HG02938 (cell line): ENCODE results near the gene F5.
"Not testable (repeated sequence)": the region's sequence is repeated elsewhere in the genome, so short reads cannot be mapped to it uniquely, and the experiment has no call there.

Source experiments
- ATAC-seq: cut with Tn5 transposase; IDR thresholded peaks from one replicate; pipeline ENCODE4 v1.9.1; 2021; ENCODE audit warnings: mild to moderate bottlenecking, moderate library complexity; ENCODE audit not compliant: unreplicated experiment

F5 gene

DNA sequence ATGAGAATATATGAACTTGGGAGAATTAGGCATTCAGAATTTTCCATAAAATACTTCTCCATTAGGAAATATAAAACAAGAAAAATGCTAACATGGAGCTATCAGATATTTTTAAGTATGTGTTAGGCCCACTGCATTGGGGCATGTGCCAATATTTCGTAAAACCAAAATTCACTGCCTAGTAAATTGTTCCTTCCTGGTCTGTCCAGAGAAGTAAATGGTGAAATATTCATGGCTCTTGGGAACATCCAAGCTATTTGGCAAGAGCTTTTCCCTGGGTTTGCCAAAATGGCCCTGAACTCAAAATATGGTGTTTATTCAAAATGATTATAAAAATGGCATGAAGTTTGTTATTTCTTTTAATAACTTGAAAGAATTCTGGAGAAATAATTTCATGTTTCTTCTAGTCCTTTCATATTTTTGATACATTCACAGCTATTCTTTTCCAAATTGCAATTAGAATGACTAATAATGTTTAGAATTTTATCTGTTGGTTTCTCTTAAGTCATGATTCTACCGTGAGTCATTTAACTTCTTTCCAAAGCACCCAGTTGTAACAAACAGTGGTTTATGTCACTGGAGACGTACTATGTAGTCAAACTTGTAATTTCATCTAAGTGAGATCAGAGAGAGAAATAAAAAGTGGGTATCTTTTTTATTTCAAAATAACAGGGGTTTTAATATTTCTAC, 74.8 kb downstream of the F5 start:
- no peak for ATAC-seq

DNA sequence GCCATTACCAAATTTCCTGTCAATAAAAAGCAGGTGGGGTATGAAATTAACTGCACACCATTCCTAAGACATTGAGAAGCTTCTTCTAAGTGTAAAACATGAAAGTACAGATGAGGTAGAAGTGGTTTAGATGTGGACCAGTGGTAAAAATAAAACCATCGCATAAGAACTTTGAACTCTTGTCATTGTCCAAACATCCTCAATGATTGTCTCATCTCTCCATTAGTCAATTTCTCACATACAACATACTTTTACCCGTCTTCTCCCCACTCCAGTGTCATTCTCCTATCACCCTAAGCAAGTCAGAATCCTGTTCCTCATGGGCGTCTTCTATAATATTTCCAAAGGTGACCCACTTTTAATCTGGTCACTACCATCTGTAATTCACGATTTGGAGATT, 76.2 kb downstream of the F5 start:
- ATAC-seq: no peak

DNA sequence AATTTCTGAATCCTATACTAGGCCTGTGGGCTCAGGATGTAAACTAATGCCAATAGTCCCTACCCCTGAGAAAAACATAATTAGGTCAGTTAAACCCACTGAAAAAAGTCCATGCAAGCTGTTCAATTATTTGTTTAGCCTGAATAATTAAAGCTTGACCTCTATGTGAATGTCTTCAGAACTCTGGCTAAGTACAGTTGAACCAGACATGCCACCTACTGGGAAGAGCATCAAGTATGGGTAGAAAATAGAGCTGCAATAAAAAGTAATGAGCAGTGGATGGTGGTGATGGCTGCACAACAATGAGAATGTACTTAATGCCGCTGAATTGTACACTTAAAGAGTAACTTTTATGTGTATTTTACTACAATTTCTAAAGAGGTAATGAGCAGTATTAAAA, 76.9 kb downstream of the F5 start:
- no peak for ATAC-seq

DNA sequence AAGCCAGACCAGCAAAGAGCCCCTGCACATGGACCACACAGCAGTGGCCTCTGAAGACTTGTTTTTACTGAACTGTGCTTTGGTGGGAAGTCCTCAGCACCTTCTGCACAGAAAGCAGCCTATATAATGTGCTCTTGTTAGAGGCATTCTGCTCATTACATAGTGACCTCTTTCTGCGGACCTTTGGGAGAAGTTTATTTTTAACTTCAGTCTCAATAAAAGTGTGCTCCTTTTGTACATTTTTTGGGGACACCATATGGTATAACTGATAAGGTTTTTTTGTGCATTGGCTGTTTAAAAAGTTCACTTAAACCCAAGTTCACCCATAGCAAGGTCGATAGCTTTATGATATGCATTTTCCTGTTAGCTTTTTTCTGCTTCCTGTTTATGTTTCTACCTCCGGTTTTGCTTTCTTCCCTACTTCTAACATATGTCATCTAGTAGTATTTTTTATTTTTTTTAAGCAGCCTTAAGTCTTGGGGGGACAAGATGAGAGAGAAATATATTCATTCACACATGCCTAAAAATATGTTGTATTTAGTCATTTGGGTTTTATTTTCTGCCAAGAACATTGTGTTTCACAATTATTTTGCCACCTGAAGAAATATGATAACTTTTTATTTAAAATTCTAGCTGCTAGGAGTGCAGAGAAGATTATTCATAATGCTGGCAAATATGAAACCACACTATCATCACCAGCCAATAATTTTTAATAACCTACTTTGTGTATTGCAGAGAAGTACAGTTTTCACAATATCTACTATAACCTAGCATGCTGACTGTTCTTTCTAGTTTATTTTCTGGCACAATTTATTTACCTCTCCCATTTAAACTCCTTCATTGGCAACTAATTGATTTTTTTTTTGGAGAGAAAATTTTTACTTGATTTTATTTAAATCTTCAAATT, 77.6 kb downstream of the F5 start:
- no peak for ATAC-seq

DNA sequence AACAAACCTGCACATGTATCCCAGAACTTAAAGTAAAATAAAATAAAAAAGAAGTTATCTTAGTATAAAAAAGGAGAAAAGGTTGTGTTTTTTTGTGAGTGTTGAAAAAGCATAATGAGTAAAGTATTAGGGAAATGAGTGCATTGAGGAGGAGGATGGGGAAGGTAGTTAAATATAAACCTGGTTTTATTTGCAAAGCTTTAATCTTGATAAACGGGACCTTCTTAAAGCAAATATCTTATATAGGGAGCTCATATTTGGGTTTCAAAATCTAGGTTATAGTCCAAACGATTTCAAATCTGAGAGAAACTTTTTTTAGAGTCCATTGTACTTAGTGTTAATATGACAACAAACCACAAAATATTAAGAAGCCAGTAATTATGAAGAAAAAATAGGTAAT, 78.9 kb downstream of the F5 start:
- no peak for ATAC-seq

DNA sequence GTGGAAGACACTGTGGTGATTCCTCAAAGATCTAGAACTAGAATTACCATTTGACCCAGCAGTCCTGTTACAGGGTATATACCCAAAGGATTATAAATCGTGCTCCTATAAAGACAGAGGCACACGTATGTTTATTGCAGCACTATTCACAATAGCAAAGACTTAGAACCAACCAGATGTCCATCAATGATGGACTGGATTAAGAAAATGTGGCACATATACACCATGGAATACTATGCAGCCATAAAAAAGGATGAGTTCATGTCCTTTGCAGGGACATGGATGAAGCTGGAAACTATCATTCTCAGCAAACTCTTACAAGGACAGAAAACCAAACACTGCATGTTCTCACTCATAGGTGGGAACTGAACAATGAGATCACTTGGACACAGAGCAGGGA, 82.7 kb downstream of the F5 start:
- not testable (repeated sequence) for ATAC-seq

DNA sequence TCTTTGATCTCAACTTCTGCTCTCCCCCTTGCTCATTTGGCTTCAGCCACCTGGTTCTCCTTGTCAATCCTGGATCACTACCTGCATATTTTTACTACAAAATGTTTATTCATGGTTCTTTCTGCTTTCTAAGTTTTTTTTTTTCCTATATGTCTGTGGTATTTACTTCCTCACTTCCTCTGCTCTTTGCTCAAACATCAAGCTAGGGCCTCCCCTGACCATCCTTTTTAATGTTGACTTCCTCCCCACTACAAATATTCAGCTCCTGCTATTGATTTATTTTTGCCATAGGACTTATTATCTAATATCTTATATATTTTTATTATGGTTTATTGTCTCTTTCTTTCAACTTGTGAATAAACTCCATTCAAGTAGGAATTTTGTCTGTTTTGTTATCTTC, 86.5 kb downstream of the F5 start:
- ATAC-seq: no peak

DNA sequence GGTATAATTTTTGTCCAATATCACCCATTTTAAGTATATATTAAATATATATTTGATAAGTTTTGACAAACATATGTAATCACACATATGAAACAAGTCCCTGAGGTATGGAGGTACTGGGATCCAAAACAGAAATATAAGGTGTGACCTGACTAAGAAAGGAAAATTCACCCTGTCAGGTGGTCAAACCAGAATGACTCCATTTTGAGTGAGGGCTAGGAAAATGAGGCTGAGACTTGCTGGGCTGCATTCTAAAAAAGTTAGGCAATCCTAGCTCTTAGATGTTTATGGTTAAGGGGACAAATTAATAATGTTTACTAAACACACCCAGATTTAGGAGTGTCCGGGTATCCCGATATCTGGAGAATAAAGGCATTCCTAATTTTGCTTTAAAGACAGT, 89.0 kb downstream of the F5 start:
- no peak for ATAC-seq

DNA sequence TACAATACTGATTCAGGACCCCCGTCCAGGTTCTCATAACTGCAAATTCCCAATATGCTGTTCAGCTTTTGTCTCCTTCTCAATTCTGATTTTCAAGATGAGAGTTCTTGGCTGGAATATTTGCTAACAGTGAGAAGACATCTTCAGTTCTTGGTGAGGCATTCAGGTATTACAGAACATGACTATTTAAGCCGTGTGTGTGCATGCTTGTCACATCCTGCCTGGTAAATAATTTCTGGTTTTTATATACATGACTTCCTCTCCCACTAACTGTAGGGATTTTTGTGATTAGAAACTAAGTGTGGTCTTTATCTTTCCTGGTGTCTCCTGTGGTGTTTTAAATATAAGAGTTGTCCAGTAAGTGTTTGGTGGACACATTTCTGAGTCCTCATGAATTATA, 90.4 kb downstream of the F5 start:
- no peak for ATAC-seq

DNA sequence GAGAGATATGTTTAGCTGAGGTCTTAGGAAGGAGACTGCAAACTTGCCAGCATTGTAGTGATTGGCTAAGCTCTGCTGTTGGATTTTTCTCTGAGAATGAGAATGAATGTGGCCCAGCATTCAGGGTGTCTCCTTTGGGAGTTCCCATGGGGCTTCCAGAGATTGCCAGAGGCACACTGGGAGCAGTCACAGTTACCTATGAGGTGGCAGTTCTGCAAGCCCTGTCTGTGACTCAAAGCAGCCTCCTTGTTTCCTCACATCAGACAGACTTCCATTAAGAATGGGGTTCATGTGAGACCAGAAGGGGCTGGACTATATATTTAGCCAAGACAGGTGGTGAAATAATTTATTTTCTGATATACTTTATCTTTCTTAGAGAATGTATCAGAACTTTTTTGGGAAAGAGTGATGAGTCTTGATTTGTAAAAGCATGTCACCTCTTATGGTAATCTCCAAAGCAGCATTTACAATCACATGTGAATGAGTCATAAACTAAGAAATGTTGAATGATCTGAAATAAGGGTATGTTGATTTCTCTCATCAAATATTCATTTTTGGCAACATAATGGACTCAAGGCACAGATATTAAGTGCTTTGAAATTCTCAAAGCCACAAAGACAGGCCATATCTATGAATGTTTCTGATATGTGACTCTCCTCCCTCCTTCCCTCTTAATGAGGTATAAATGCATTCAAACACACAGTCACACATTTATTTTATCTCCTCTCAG, 91.1 kb downstream of the F5 start:
- no peak for ATAC-seq

DNA sequence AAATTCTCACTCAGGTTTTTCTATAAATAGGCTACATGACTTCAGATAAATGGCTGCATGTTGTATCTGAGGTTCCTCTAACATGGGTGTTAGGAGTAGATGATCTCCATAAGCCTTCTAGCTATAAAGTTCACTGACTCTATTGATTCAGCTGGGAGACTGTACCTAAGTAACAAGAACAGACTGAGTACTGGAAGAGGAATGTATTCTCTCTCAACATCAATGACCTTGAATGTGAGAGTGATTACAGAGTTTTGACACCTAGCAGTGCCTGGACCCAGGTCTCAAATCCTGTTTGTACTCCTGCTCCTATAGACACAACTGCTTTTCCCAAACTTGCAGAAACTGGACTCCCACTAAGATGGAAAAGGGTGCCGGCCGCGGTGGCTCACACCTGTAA, 91.9 kb downstream of the F5 start:
- no peak for ATAC-seq

DNA sequence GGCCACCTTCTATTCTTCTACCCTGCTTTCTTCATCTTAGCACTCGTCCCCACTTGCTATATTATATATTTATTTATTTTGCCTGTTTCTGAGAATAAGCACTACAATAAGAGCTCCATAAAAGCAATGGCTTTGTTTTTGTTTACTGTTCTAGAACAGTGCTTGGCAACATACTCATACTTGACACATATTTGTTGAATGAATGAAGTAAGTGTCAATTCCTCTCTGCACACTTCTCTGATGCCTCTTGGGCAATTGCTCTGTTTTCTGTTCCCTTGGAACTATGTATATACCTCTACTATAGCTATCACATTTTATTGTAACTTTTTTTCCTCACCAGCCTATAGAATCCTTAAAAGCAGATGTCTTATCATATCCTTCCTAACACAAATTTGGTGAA, 93.0 kb downstream of the F5 start:
- no peak for ATAC-seq

DNA sequence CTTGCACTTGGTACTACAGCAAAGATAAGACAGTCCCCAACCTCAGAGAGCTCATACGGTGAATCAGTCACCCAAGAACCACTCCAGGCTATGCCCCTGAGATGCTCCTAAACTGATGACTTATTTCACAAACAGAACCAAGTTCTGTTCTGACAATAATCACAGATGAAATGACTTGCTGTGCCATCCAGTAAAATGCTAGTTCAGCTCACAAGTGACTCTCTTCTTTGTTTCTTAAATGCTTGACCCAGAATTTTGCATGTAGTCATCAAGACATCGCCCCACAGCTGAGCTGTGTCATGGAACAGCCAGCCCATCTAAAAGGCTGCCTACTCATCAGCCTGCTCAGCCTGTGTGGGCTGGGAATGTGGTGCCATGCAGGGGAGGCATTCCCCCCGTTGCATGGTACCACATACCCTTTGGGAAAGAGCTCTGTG, 94.4 kb downstream of the F5 start:
- ATAC-seq: peak; percentile 70

DNA sequence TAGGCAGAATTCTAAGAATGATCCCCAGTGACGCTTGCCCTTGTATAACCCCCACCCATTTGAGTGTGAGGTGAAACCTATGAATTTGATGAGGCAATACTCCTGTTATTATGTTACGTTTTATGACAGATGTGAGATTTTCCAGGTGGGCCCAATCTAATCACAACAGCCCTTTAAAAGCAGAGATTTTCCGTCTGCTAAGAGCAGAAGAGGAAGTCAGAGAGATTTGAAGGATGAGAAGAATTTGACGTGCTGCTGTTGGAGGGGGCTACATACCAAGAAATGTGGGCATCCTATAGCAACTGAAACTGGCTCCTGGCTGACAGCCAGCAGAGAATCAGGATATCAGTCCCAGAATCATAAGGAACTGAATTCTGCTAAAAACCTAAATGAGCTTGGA, 98.1 kb downstream of the F5 start:
- ATAC-seq: no peak

DNA sequence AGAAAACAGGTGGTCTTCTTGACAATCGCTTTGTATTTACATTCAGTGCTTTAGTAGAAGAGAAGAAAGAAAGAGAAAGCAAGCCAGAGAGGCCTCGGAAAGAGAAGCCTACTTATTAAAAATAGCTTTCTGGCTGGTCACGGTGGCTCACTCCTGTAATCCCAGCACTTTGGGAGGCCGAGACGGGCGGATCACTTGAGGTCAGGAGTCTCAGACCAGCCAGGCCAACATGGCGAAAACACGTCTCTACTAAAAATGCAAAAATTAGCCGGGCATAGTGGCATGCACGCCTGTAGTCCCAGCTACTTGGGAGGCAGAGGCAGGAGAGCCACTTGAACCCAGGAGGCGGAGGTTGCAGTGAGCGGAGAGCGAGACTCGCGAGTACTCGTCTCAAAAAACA, 98.7 kb downstream of the F5 start:
- no peak for ATAC-seq

DNA sequence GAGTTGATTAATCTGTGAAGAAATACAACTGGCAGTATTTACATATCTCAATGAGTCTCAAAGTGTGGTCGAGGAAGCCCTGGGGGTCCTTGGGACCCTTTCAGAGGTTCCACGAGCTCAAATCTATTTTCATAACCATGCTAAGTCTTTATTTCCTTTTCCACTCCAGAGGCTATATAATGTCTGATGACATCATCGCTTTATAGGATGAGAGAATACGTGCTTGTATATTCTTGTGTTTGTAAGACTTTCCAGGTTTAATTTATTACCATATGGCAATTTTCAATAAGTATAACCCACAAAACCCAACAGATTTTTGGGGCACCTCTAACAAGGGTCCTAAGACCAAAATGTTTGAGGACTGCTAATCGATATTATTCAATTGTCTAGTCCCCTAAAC, 99.1 kb downstream of the F5 start:
- ATAC-seq: no peak

DNA sequence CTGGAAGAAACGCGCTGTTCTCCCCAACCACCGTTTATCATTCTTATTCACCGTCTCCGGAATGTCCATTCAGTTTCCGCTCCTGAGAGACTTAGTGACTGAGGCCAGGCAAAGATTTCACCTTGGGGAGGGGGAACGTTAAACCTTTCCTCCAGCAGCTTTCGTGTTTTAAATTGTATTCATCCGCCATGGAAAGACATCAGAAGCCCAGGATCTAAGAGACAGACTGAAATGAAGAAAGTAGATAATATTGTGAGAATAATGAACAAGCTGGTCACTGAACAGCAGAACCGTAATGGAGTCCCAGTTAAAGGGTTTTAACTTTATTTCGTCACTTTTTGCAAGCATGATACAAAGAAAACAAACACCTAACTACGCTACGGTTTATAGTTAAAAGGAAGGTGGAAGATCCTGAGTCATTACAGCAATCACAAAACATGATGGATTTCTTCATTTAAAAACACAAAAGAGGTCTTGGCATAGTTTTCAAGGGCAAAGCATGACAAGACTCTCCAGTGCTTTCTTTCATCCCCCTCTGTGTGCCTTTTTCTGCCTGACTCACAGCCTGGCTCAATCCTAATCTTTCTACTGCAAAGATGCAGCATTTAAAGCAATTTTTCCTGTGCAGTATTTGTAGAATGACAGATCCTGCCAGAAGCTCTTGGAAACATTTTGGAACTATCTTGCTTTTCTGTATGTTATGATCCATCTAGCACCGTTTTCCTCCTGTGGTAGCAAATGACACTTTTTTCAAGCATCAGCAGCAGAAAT, 99.8 kb downstream of the F5 start:
- no peak for ATAC-seq

DNA sequence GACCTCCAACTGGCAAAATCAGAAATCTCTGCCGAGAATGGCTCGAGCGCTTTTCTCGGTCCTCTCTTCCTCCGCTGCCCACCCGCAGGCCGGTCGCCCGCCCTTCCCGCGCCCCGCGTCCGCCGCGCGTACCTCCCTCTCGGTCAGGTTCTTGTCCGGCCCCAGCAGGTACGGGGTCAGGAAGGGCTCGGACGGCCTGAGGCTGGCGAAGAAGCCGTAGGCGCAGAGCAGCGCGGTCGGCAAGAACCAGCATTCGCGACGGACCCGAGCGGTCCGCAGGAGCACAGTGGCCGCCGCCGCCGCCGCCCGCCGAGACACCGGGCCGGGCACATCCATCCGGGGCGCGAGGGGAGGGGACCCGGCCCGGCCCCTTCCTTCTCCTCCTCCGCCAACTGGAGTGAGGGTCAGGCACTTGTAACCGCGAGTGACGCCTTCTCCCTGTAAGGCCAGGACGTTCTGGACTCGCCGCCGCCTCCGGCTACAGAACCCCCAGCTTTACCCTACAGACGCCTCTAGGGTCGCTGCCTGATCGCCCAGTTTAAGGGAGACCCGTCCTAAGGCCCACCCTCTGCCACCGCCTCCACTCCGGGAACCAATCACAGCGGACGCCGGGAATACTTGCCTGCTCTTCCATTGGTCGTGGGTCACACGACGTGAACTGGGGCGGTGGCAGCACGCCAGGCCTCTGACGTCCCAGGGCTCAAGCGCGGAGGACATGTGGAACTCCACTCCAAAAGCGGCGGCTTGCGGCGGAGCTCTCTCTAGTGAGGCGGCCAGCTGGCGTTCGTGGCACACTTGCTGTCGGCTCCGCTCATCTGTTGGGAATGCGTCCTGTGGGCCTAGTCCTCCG, 100.6 kb downstream of the F5 start, which contains the start of gene SLC19A2:
SLC19A2 (minus strand) TSS at position 514 of the 850 bp plus-strand sequence; CDS start at position 336, 178 bp downstream.
- peak; percentile 98 for ATAC-seq

DNA sequence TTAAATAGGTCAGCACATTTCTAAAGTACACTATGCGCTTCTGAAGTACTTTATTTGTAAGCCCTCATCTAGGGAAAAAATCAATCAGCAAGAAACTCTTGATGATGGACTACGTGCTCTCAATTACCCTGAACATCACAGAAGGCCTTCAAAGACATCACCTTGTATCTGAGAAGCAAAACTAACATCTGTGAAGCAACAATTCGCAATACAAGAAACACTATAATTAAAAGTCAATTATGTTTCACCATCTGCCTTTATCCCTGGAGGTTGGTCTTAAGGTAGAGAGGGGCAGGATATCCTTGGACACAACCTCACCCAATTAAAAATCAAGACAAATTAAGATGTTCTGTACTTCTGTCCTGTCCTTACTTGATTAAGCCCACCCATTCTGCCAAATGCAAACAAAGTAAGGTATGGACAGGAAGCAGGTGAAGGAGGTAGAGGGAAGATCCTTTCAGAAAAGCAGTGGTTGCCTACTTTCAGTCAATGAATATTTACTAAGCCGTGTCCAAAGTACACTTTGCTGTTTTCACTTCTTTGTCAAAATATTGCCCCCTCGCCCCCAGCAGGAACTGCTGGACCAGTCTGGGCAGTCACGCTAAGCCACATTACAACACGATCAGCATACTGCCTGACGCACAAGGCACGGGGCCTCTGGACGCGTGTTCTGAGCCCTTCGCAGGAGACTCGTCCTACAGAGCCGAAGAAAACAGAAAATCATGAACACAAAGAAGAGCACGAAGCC, 101.4 kb downstream of the F5 start:
- peak; percentile 32 for ATAC-seq
